NCI-H2196 treated with DMSO at 0.1 percent for 48 hours (cell line): ENCODE data around the gene BTRC.

Experiments used
- DNase-seq: peaks from one replicate; lab custom pipeline; 2025; ENCODE audit not compliant: unreplicated experiment; lab: John Stamatoyannopoulos, UW

The BTRC gene

GRCh38 chr10:101476383-101476782, 122.4 kb downstream of the BTRC start:
- no peak for DNase-seq

DNA sequence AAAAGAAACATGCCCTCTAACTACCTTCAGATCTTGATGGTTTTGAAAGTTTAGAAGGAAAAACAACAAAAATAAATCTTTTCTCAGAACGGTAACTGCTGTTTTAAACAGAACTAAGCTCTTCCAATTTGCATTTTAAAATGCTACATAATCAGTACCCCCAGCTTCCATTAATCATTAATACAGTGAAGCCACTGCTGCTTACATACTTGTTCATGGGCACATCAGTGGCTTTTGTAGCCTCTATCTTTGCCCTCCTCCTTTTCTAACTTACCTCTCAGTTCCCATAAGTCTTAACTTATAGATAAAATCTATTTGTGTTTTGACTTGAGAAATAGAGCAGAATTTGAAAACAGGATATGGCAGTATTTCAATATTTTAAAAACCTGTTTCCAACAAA, 125.0 kb downstream of the BTRC start:
- DNase-seq: no peak

- no peak for DNase-seq
Measured at GRCh38 chr10:101481256-101481655, 127.3 kb downstream of the BTRC start.

- no peak for DNase-seq
Measured at GRCh38 chr10:101482568-101482967, 128.6 kb downstream of the BTRC start.

- DNase-seq: no peak
Measured at GRCh38 chr10:101484175-101484745, 130.3 kb downstream of the BTRC start.

GRCh38 chr10:101485207-101485606, 131.2 kb downstream of the BTRC start:
- DNase-seq: no peak

DNA sequence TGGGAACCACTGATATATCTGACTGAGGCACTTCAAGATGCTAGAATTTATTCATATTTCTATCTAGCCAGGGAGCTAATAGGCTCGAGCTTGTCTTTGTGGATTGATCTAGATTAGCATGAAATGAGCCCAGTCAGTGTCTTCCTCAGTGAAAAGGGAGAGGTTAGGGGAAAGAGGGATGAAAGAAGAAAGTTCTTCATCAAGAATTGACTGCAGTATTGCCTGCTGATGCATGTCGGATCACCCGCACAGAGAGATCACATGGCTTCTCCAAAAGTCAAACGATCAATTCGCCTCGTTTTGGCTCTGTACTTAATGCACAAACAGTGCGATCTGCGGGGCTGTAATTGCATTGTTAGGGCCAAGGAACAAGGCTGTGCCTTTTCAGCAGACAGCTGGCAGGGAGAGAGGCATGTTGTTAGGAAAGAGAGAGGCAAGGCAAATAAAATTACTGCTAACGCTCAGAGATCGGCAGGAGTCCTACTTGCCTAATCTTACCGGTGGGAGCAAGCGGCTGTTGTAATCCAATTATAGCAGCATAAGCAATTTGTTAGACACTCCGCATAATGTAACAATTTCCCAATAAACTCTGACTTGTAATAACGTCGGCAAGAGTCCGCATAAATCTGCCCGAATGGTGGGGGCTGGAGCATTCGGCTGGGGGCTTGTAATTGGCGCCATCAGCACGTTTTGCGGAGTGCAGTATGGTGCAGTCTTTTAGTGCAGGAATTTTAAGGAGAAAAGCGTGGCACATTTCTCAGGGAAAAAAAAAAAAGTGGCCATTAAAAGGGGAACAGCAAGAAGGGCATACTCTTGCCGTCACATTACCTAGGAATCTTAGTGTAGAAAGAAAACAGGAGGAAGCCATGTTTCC, 132.0 kb downstream of the BTRC start:
- DNase-seq: no peak

- no peak for DNase-seq
Measured at GRCh38 chr10:101487399-101487798, 133.4 kb downstream of the BTRC start.

DNA sequence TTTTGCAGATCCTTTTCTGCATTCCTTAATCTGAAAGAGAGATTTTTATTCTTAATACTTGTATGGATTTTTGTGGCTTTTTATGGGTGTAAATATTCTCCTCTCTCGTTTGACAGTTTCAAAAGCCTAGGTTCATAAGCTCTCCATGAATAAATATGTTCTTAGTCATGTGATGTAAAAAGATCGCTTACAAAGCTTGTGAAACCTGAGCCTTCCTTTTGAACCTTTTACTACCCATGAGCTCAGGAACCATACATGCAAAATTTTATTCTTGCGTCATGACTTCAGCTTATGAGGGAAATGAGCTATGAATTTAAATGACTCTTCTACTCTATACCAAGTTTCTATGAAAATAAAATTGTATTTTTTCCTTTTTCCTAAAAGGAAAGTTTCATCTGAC, 135.4 kb downstream of the BTRC start:
- DNase-seq: peak; percentile 2

DNA sequence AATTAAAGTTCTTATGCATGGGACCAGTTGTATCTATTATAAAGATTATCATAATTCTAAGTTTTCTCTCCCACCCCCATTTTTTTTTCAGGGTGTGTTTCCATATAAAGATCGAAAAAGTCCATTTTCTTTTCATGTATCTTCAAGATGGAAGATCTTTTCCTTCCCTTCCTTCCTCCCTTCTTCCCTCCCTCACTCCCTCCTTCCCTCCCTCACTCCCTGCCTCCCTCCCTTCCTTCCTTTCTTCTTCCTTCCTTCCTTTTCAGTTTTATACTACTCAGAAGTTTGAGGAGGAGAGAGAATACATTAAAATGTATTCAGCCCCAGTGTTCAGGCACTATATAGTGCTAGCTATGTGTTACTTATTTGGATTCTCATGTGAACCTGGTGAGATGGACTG, 136.1 kb downstream of the BTRC start:
- no peak for DNase-seq

DNA sequence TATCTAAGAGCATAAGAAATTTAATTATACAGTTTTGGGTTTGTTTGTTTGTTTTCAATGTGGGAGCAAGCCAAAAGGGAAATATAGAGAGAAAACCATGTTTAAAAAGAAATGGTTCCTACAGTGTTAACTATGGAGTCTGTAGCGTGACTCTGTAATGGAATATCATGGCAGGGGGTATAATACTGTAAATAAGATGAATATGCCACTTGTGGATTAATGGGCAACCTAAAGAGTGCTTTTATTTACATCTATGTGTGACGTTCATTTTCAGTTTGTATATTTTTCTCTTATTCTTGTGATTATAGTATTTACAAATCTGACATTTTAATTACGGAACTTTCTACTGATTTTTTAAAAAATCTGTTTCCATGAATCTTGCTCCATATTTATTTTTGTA, 138.2 kb downstream of the BTRC start:
- DNase-seq: no peak

- no peak for DNase-seq
Measured at GRCh38 chr10:101492814-101493213, 138.8 kb downstream of the BTRC start.

- no peak for DNase-seq
Measured at GRCh38 chr10:101493249-101493648, 139.3 kb downstream of the BTRC start.

DNA sequence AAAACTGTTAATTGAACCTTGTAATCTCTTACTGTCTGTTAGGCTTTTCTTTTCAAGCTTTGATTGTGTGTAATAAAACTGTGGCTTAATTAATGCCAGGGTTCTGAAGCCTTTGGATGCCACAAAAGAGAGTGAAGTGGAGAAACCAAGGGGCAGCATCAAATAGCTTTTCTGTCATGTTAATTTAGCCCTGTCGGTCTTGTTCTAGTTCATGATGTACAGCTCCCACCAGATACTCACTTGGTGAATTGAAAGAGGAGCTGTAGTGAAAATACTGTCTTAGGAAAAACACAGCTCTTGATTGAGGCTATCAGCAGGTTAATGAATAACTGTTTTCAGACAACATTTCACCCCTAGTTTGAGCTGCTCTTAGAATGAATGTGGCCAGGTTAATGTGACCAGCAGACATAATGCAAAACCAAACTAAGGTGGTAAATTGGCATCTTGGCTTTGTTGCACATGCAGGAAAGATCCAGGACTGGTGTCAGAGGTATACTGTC, 139.9 kb downstream of the BTRC start:
- DNase-seq: no peak

- DNase-seq: no peak
Measured at GRCh38 chr10:101494650-101495049, 140.7 kb downstream of the BTRC start.

GRCh38 chr10:101495324-101495925, 141.5 kb downstream of the BTRC start:
- DNase-seq: no peak

GRCh38 chr10:101504438-101504837, 150.5 kb downstream of the BTRC start:
- no peak for DNase-seq

DNA sequence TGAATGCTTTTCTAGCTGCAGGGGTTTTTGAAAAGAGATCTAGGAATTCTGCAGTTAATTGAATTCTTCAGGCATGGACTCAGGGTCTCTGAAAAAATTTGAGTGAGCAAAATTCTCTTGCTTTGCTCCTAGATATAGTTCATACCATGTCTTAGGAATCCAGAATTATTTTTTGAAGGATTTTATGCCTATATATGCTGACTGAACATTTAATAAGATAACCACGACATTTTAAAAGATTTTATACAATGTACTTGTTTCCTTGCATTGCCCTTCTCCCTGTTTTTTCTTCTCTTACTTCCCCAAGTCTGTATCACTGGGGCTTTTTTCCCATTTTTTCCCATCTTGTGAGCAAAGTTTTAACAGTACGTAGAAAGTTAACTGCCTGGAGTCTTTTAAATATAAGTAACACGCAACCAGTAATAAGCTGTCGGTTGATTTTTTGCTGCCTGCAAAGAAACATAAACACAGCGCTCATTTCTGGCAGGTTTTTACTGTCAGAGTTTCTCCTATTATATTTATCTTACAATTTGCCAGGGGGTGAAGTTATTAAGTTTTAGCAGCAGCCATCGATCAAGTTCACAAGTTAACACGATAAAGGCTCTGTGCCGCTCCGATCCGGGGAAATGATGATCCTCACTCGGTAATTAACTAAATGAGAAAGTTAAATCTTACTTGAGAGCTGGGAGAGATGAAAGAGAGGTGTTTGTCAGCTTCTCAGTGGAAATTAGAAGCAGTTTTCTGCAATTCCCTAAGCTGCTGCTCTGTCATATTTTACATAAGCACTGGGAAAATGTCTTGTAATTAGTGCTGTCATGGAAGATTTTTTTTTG, 153.1 kb downstream of the BTRC start:
- DNase-seq: no peak

- no peak for DNase-seq
Measured at GRCh38 chr10:101507828-101508227, 153.9 kb downstream of the BTRC start.

DNA sequence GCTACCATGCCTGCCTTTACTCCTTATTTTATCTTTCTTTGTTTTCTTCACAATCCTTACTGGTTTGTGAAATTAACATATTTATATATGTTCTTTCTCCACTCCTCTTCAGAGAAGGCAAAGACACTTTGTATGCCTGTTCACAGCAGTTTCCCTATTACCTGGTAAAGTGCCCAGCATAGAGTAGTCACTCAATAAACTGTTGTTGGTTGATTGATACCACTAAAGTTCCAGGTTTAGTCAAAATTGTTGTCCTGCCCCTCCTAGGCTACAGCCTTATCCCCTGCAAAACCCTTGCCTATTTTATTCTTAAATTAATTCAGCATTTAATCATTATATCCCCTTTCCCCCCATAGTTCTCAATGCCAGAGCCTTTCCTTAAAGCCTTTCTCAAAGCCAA, 158.0 kb downstream of the BTRC start:
- no peak for DNase-seq

- peak; percentile 0 for DNase-seq
Measured at GRCh38 chr10:101512738-101513137, 158.8 kb downstream of the BTRC start.
